ENCODE data around the gene ALKBH3. TPM values are rescaled to one million over a fixed set of nuclear protein-coding genes. Genes with fewer than 3 reads are reported as not detected.
A peak's percentile ranks its signal among the peaks of the same experiment; 100 is the strongest.

The ALKBH3 gene
- total and polyA plus RNA-seq, 2 experiments from 2014 or later: 23.8 to 27.2 TPM

DNA sequence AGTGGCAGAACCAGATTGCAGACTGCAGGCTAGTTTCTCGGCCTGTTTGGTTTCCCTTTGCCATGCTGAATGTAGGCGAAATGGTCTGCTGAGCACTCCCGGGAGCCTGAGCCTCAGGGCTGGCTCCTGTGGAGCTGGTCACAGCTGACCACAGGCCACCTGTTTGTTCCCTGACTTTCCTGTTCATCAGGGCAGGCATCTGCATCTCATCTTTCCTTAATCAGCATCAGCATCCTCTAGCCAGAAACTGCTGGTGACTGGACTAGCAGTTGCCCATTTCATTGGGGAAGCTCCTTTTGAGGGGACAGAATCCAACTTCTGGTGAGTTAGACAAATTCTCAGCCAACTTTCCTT lies 41.6 kb downstream of the ALKBH3 start:
- H4K20me1 ChIP-seq (ENCODE audit: insufficient read depth, poor library complexity, severe bottlenecking): no peaks in the 10 kb centered on the region
- H3K36me3 ChIP-seq (replicated peaks; ENCODE audit: insufficient read depth, low read depth): no peaks in the 10 kb centered on the region
- no peaks in the 10 kb centered on the region for H3K27me3 ChIP-seq
- H3K4me2 ChIP-seq: no peak overlapping the region
- peaks cover 21% of the 10 kb centered on the region for H3K4me1 ChIP-seq (ENCODE audit: insufficient read depth)
- no peaks in the 10 kb centered on the region for H3K79me2 ChIP-seq
- H2AFZ ChIP-seq: no peak overlapping the region
- H3K4me3 ChIP-seq: no peak overlapping the region
- TF ChIP-seq EZH2phosphoT487 (IDR thresholded peaks at IDR 0.05; ENCODE audit: low read depth, severe bottlenecking, unreplicated experiment) (no peak), EZH2 (IDR thresholded peaks at IDR 0.05; ENCODE audit: borderline replicate concordance) (no peak)
- H3K9me3 ChIP-seq (ENCODE audit: low read depth): no peaks in the 10 kb centered on the region
- WGBS (ENCODE audit: low lambda C conversion rate, missing lambda C conversion rate): 76% methylated on average over 3 of the region's 3 CpGs
- no peak for DNase-seq (ENCODE audit: low spot score)
- peak overlapping the region; percentile 86 for H3K27ac ChIP-seq
- no peaks in the 10 kb centered on the region for H3K9me2 ChIP-seq (replicated peaks; ENCODE audit: insufficient read depth)

DNA sequence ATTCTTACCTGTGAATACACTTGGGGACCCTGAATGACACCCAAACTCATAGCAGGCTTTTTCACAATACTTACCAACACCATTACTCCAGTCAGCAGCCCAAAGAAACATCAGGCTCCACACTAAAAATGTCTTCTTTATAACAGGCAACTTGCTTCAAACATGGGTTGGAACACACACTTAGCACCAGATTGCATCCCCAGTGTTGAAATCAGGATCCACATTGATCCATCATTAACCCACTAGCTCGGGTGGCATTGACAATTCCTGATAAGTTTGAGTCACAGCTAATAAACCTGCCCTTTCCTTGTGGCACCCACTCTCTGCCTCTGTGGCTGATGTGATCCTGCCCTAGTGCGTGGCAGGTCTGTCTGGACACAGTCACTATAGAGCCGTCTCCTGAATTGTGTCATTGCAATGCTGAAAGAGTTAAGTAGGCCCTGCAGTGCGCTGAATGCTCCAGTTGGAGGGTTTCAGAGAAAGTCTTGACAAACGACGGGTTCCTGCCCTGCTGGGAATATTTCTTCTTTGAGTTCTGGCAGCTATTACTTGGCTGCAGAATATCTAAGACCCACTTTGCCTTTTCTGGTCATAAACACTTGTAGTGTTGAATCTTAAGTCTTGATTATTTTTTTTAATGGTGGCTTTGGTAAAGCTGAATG lies 42.2 kb downstream of the ALKBH3 start:
- Histone ChIP-seq H3K4me2 (no peak overlapping the region), H3K27me3 (no peaks in the 10 kb centered on the region), H3K36me3 (replicated peaks; ENCODE audit: insufficient read depth, low read depth) (no peaks in the 10 kb centered on the region), H3K4me1 (ENCODE audit: insufficient read depth) (peaks cover 21% of the 10 kb centered on the region), H3K27ac (peak overlapping the region; percentile 86), H3K79me2 (no peaks in the 10 kb centered on the region), H3K9me2 (replicated peaks; ENCODE audit: insufficient read depth) (no peaks in the 10 kb centered on the region), H3K9me3 (ENCODE audit: low read depth) (no peaks in the 10 kb centered on the region), H3K4me3 (no peak overlapping the region), H4K20me1 (ENCODE audit: insufficient read depth, poor library complexity, severe bottlenecking) (no peaks in the 10 kb centered on the region), H2AFZ (no peak overlapping the region)
- 64% methylated on average over 6 of the region's 6 CpGs for WGBS (ENCODE audit: low lambda C conversion rate, missing lambda C conversion rate)
- no peak for TF ChIP-seq EZH2 (IDR thresholded peaks at IDR 0.05; ENCODE audit: borderline replicate concordance)
- TF ChIP-seq EZH2phosphoT487 (IDR thresholded peaks at IDR 0.05; ENCODE audit: low read depth, severe bottlenecking, unreplicated experiment): no peak
- TF ChIP-seq, protein P1, sequence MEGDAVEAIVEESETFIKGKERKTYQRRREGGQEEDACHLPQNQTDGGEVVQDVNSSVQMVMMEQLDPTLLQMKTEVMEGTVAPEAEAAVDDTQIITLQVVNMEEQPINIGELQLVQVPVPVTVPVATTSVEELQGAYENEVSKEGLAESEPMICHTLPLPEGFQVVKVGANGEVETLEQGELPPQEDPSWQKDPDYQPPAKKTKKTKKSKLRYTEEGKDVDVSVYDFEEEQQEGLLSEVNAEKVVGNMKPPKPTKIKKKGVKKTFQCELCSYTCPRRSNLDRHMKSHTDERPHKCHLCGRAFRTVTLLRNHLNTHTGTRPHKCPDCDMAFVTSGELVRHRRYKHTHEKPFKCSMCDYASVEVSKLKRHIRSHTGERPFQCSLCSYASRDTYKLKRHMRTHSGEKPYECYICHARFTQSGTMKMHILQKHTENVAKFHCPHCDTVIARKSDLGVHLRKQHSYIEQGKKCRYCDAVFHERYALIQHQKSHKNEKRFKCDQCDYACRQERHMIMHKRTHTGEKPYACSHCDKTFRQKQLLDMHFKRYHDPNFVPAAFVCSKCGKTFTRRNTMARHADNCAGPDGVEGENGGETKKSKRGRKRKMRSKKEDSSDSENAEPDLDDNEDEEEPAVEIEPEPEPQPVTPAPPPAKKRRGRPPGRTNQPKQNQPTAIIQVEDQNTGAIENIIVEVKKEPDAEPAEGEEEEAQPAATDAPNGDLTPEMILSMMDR (IDR thresholded peaks at IDR 0.05; ENCODE audit: poor library complexity): no peak
- DNase-seq (ENCODE audit: low spot score): no peak

DNA sequence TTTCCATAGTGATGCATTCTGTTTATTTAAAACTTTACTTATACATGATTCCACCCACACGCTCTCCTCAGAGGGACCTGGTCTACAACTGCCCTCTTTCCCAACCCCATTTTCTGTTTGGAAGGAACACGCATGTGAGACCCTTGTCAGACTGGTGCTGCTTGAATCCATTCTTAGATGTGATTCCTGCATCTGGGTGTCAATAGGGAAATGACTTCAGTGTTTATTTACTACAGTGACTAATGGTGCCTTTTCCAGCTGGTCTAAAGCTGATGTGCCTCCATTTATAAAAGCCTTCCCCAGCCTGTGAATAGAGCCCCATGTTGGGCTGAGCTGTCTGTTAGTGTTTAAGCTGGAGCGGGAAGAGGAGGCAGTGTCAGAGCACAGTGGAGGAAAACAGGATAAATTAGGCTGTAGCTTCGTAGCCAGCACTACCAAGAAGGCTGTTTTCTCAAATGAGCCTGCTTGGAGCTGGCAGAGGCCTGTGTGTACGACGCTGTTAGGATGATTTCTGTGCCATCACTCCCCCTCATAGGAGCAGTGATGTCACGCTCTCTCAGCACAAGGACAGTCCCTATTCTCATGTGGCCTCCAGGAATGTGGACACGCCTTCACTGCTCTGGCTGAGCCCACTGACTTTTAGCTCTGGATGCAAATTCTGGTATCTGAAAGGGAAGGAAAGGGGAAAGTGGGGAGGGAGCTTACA lies 42.9 kb downstream of the ALKBH3 start:
- H3K4me1 ChIP-seq (ENCODE audit: insufficient read depth): peaks cover 21% of the 10 kb centered on the region
- H3K9me3 ChIP-seq (ENCODE audit: low read depth): no peaks in the 10 kb centered on the region
- no peak overlapping the region for H2AFZ ChIP-seq
- no peaks in the 10 kb centered on the region for H4K20me1 ChIP-seq (ENCODE audit: insufficient read depth, poor library complexity, severe bottlenecking)
- TF ChIP-seq EZH2phosphoT487 (IDR thresholded peaks at IDR 0.05; ENCODE audit: low read depth, severe bottlenecking, unreplicated experiment): no peak
- TF ChIP-seq, protein P1 (IDR thresholded peaks at IDR 0.05; ENCODE audit: poor library complexity): no peak
- no peak for TF ChIP-seq EZH2 (IDR thresholded peaks at IDR 0.05; ENCODE audit: borderline replicate concordance)
- no peak overlapping the region for H3K4me3 ChIP-seq
- H3K27me3 ChIP-seq: no peaks in the 10 kb centered on the region
- H3K9me2 ChIP-seq (replicated peaks; ENCODE audit: insufficient read depth): no peaks in the 10 kb centered on the region
- WGBS (ENCODE audit: low lambda C conversion rate, missing lambda C conversion rate): 64% methylated on average over 8 of the region's 8 CpGs
- peak overlapping the region; percentile 7 for H3K4me2 ChIP-seq
- no peaks in the 10 kb centered on the region for H3K79me2 ChIP-seq
- DNase-seq (ENCODE audit: low spot score): peak; percentile 57
- H3K27ac ChIP-seq: peak overlapping the region; percentile 86
- no peaks in the 10 kb centered on the region for H3K36me3 ChIP-seq (replicated peaks; ENCODE audit: insufficient read depth, low read depth)
